IPS DF 4.7 (cell line): ENCODE results near the gene MGME1.
A peak's percentile ranks its signal among the peaks of the same experiment; 100 is the strongest.

Experiments used
- DNase-seq: peaks from one replicate; pipeline ENCODE4 v3.0.0-alpha.2; 2013; ENCODE audit warnings: low spot score; ENCODE audit errors: extremely low read depth

Gene MGME1

GRCh38 chr20:17968366-17969277, at the start of gene MGME1, which contains the start of gene SNX5:
Gene MGME1, plus strand, starts transcription at chr20:17969018. Its CDS starts 842 bp downstream, at chr20:17969860.
Gene SNX5, minus strand, starts transcription at chr20:17968794. Its CDS starts 369 bp downstream, at chr20:17968425.
- peak; percentile 95 for DNase-seq

GRCh38 chr20:17919149-17919548, 49.7 kb upstream of the MGME1 start:
- DNase-seq: no peak

- no peak for DNase-seq
Observed at GRCh38 chr20:17921774-17922173, 47.0 kb upstream of the MGME1 start.

- no peak for DNase-seq
Observed at GRCh38 chr20:17925141-17925939, 43.5 kb upstream of the MGME1 start.

GRCh38 chr20:17925940-17926300, 42.9 kb upstream of the MGME1 start:
- DNase-seq: no peak

GRCh38 chr20:17928211-17928611, 40.6 kb upstream of the MGME1 start:
- DNase-seq: no peak

GRCh38 chr20:17928633-17929311, 40.0 kb upstream of the MGME1 start:
- no peak for DNase-seq

- DNase-seq: no peak
Observed at GRCh38 chr20:17931513-17931912, 37.3 kb upstream of the MGME1 start.

- no peak for DNase-seq
Observed at GRCh38 chr20:17932396-17932795, 36.4 kb upstream of the MGME1 start.

GRCh38 chr20:17933121-17933520, 35.7 kb upstream of the MGME1 start:
- DNase-seq: no peak

- no peak for DNase-seq
Observed at GRCh38 chr20:17933711-17934110, 35.1 kb upstream of the MGME1 start.

- no peak for DNase-seq
Observed at GRCh38 chr20:17934141-17934862, 34.5 kb upstream of the MGME1 start.

GRCh38 chr20:17935186-17935585, 33.6 kb upstream of the MGME1 start:
- DNase-seq: no peak

- no peak for DNase-seq
Observed at GRCh38 chr20:17935761-17936160, 33.1 kb upstream of the MGME1 start.

GRCh38 chr20:17936286-17936760, 32.5 kb upstream of the MGME1 start:
- DNase-seq: no peak

- DNase-seq: no peak
Observed at GRCh38 chr20:17936761-17937732, 31.8 kb upstream of the MGME1 start.

- DNase-seq: no peak
Observed at GRCh38 chr20:17938871-17939619, 29.8 kb upstream of the MGME1 start.

GRCh38 chr20:17939622-17940223, 29.1 kb upstream of the MGME1 start:
- DNase-seq: no peak
